Esophagus mucosa (tissue), 1 donor: ENCODE data around the gene PHC2. TPM values are rescaled to one million over a fixed set of nuclear protein-coding genes. Genes with fewer than 3 reads are reported as not detected.

ENCODE experiments used
- ATAC-seq: fragments of 200-7000 bp; cut with Tn5 transposase; one replicate; pipeline ENCODE4 v1.9.1; 2020
- total RNA-seq: library from RNA; stranded (reverse); gene quantifications from one replicate; pipeline ENCODE4 v1.2.4, GENCODE V29; 2023
- donor health status: DM: yes; HTN: yes; CAD: no.

Gene PHC2
- total RNA-seq, 1 donor from 2014 or later: 28.6 TPM

- no peak for ATAC-seq
These were observed 82.2 kb downstream of the PHC2 start for GRCh38 chr1:33348676-33349080.

- no peak for ATAC-seq
These were observed 82.7 kb downstream of the PHC2 start for GRCh38 chr1:33348194-33348593.

GRCh38 chr1:33347650-33347992, 83.3 kb downstream of the PHC2 start:
- ATAC-seq: no peak

- ATAC-seq: peak; percentile 33
These were observed 83.8 kb downstream of the PHC2 start for GRCh38 chr1:33346927-33347649.

- ATAC-seq: no peak
These were observed 84.4 kb downstream of the PHC2 start for GRCh38 chr1:33346533-33346926.

- no peak for ATAC-seq
These were observed 85.9 kb downstream of the PHC2 start for GRCh38 chr1:33344896-33345560.

GRCh38 chr1:33343539-33343938, 87.4 kb downstream of the PHC2 start:
- ATAC-seq: no peak

- peak; percentile 60 for ATAC-seq
These were observed 88.7 kb downstream of the PHC2 start for GRCh38 chr1:33342041-33342723.

GRCh38 chr1:33341190-33341589, 89.7 kb downstream of the PHC2 start:
- no peak for ATAC-seq

GRCh38 chr1:33339413-33339812, 91.5 kb downstream of the PHC2 start:
- ATAC-seq: no peak

GRCh38 chr1:33338440-33339211, 92.3 kb downstream of the PHC2 start:
- ATAC-seq: peak; percentile 16

GRCh38 chr1:33338048-33338439, 92.9 kb downstream of the PHC2 start:
- ATAC-seq: no peak

- ATAC-seq: no peak
These were observed 93.5 kb downstream of the PHC2 start for GRCh38 chr1:33337441-33337840.

- ATAC-seq: no peak
These were observed 94.3 kb downstream of the PHC2 start for GRCh38 chr1:33336580-33336979.

GRCh38 chr1:33335020-33335419, 95.9 kb downstream of the PHC2 start:
- no peak for ATAC-seq

GRCh38 chr1:33334081-33334552, 96.8 kb downstream of the PHC2 start:
- peak; percentile 5 for ATAC-seq

GRCh38 chr1:33332881-33333280, 98.0 kb downstream of the PHC2 start:
- no peak for ATAC-seq

- no peak for ATAC-seq
These were observed 98.5 kb downstream of the PHC2 start for GRCh38 chr1:33332357-33332789.

- no peak for ATAC-seq
These were observed 99.2 kb downstream of the PHC2 start for GRCh38 chr1:33331444-33332356.

GRCh38 chr1:33330906-33331305, 100.0 kb downstream of the PHC2 start:
- no peak for ATAC-seq

GRCh38 chr1:33330361-33330890, 100.5 kb downstream of the PHC2 start:
- no peak for ATAC-seq
